SU-DHL-6 (cell line): ENCODE results near the gene RAD51B.

Experiments
- EZH2phosphoT487 ChIP-seq: fragments of 200-600 bp; sonication (generic), shearing (Covaris generic); conservative IDR thresholded peaks from 2 replicates; pipeline ENCODE4 v1.6.1; 2018; ENCODE audit warnings: mild to moderate bottlenecking, antibody characterized with exemption, low read length, moderate library complexity, mixed read lengths
- TF ChIP-seq, protein P1 (sequence below): fragments of 200-600 bp; sonication (generic); IDR thresholded peaks from one replicate; pipeline ENCODE4 v1.5.1; 2017; ENCODE audit warnings: antibody characterized with exemption, mild to moderate bottlenecking, low read length, moderate library complexity; ENCODE audit not compliant: insufficient read depth, poor library complexity, severe bottlenecking

- TF ChIP-seq, protein P1, sequence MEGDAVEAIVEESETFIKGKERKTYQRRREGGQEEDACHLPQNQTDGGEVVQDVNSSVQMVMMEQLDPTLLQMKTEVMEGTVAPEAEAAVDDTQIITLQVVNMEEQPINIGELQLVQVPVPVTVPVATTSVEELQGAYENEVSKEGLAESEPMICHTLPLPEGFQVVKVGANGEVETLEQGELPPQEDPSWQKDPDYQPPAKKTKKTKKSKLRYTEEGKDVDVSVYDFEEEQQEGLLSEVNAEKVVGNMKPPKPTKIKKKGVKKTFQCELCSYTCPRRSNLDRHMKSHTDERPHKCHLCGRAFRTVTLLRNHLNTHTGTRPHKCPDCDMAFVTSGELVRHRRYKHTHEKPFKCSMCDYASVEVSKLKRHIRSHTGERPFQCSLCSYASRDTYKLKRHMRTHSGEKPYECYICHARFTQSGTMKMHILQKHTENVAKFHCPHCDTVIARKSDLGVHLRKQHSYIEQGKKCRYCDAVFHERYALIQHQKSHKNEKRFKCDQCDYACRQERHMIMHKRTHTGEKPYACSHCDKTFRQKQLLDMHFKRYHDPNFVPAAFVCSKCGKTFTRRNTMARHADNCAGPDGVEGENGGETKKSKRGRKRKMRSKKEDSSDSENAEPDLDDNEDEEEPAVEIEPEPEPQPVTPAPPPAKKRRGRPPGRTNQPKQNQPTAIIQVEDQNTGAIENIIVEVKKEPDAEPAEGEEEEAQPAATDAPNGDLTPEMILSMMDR: no peak
- TF ChIP-seq EZH2phosphoT487: no peak
These were observed 358.1 kb downstream of the RAD51B start for GRCh38 chr14:68177728-68178127.
